CD4-positive, alpha-beta T cell (primary cell): ENCODE data around the gene PRTN3. TPM values are rescaled to one million over a fixed set of nuclear protein-coding genes. Genes with fewer than 3 reads are reported as not detected.
A peak's percentile ranks its signal among the peaks of the same experiment; 100 is the strongest.

Experiments
- ATAC-seq: fragments of 200-7000 bp; cut with Tn5 transposase; one replicate; pipeline ENCODE4 v1.10.0; 2022; ENCODE audit warnings: mild to moderate bottlenecking; ENCODE audit not compliant: poor library complexity
- CTCF ChIA-PET: fragments of 350-600 bp; sonication (Branson Sonifier 250); formaldehyde crosslinking; loops from one replicate; lab custom pipeline; 2021; ENCODE audit warnings: antibody characterized with exemption, inconsistent platforms; lab: Charles Lee
- POLR2A ChIA-PET: fragments of 350-600 bp; sonication (Branson Sonifier 250); formaldehyde crosslinking; loops from one replicate; lab custom pipeline; 2021; ENCODE audit warnings: antibody characterized with exemption, inconsistent platforms; lab: Charles Lee
- DNase-seq, 14 experiments: peaks; one replicate each; pipeline ENCODE4 v3.0.0-alpha.2; 2013 to 2020; ENCODE audit warnings: mixed read lengths in 2 of 14
- H3K27ac ChIP-seq, 2 donors: one replicate each; pipeline versions ENCODE4 v1.5.1 to v1.7.0; 2013; ENCODE audit warnings: low read length in 2 of 2, low read depth in 1 of 2, mild to moderate bottlenecking in 1 of 2
- H3K27me3 ChIP-seq, 2 experiments: 1 replicate in 1 of 2; 2 replicates in 1 of 2; pipeline versions ENCODE4 v1.6.1 to v1.7.0; 2013; ENCODE audit warnings: low read length in 2 of 2, control low read depth in 1 of 2, mild to moderate bottlenecking in 1 of 2, moderate library complexity in 1 of 2; ENCODE audit not compliant: insufficient read depth in 2 of 2, control insufficient read depth in 1 of 2
- H3K36me3 ChIP-seq: one replicate; pipeline ENCODE4 v1.6.1; 2013; ENCODE audit warnings: low read length, control low read depth; ENCODE audit not compliant: insufficient read depth
- H3K4me1 ChIP-seq: one replicate; pipeline ENCODE4 v1.6.1; 2013; ENCODE audit warnings: low read length, control low read depth; ENCODE audit not compliant: insufficient read depth
- H3K4me3 ChIP-seq: one replicate; pipeline ENCODE4 v1.5.1; 2013; ENCODE audit warnings: mild to moderate bottlenecking, low read length, moderate library complexity
- H3K9me3 ChIP-seq, 2 experiments: 1 replicate in 1 of 2; 2 replicates in 1 of 2; pipeline versions ENCODE4 v1.6.1 to v1.7.0; 2013; ENCODE audit warnings: low read length in 2 of 2, mild to moderate bottlenecking in 2 of 2, control low read depth in 1 of 2, moderate library complexity in 1 of 2; ENCODE audit not compliant: control insufficient read depth in 1 of 2, insufficient read depth in 1 of 2
- H3K27ac Mint-ChIP-seq: one replicate; pipeline ENCODE4 v1.8.0; 2020; ENCODE audit warnings: mixed read lengths
- H3K27me3 Mint-ChIP-seq: one replicate; pipeline ENCODE4 v1.8.0; 2021; ENCODE audit warnings: mixed read lengths
- H3K36me3 Mint-ChIP-seq: one replicate; pipeline ENCODE4 v1.8.0; 2021; ENCODE audit warnings: low read depth, mixed read lengths
- H3K4me1 Mint-ChIP-seq: one replicate; pipeline ENCODE4 v1.8.0; 2021; ENCODE audit warnings: low read depth, mixed read lengths
- H3K4me3 Mint-ChIP-seq: one replicate; pipeline ENCODE4 v1.8.0; 2020; ENCODE audit warnings: mild to moderate bottlenecking, mixed read lengths
- H3K9me3 Mint-ChIP-seq: one replicate; pipeline ENCODE4 v1.8.0; 2020; ENCODE audit warnings: mixed read lengths
- CTCF ChIP-seq: fragments of 200-600 bp; IDR thresholded peaks from one replicate; pipeline ENCODE4 v1.8.0; 2022; ENCODE audit warnings: antibody characterized with exemption, mild to moderate bottlenecking
- intact Hi-C, 2 experiments: fragments of 100-400 bp; cut with DNase I in 1 of 2; cut with micrococcal nuclease in 1 of 2; formaldehyde crosslinking; loops; one replicate each; pipeline versions ENCODE4 v1.15.1 to v1.9.0; 2023 to 2025; cut with DNase I, micrococcal nuclease
- total RNA-seq, 174 experiments: library from RNA in 2 of 174; stranded (reverse) in 2 of 174; gene quantifications; one replicate each; pipeline ENCODE4 v1.2.3 and lab custom pipeline; 2021 to 2026

Gene PRTN3
- total RNA-seq, 2 experiments from 2014 or later: not detected

GRCh38 chr19:872266-872951 is 31.6 kb downstream of the PRTN3 start:
- intact Hi-C loops: loop anchor here (2.0 kb wide), 1 partner anchor 20 kb away; the partner anchor contains the start of genes MED16 (in 2 of the 2) and RNU6-9 (in 2 of the 2)
- DNase-seq (peak; percentile 72 to 93 (median 80)), ATAC-seq (peak; percentile 82)
- Histone ChIP-seq H3K4me3 (peak overlapping the region; percentile 58), H3K9me3 (no peaks in the 10 kb centered on the region), H3K36me3 (peaks cover 46% of the 10 kb centered on the region), H3K27ac (peak overlapping the region; percentile 41 to 62), H3K27me3 (no peaks in the 10 kb centered on the region), H3K4me1 (peaks cover 16% of the 10 kb centered on the region)
- Mint-ChIP-seq H3K4me1 (peaks cover 18% of the 10 kb centered on the region), H3K27me3 (no peaks in the 10 kb centered on the region), H3K27ac (peak overlapping the region; percentile 94), H3K4me3 (peak overlapping the region; percentile 89), H3K9me3 (no peaks in the 10 kb centered on the region), H3K36me3 (peaks cover 39% of the 10 kb centered on the region)
- POLR2A ChIA-PET: interaction anchor here (0.6 to 3.1 kb wide), 10 partner anchors 8 to 1604 kb away, joined by 3 to 11 read pairs (median 5); partner anchors contain the start of genes MED16, RNU6-9 and WDR18
- CTCF ChIA-PET: interaction anchor here (2.1 kb wide), 1 partner anchor 9 kb away, joined by 13 read pairs; no protein-coding TSS in a partner anchor
- no peak for TF ChIP-seq CTCF

- no peaks in the 10 kb centered on the region for H3K27me3 ChIP-seq
- no peak for TF ChIP-seq CTCF
- H3K4me1 ChIP-seq: peaks cover 16% of the 10 kb centered on the region
- CTCF ChIA-PET: interaction anchor here (0.9 to 2.1 kb wide), 2 partner anchors 10 to 47 kb away, joined by 4 to 13 read pairs; no protein-coding TSS in a partner anchor
- H3K27me3 Mint-ChIP-seq: no peaks in the 10 kb centered on the region
- POLR2A ChIA-PET: interaction anchor here (0.6 to 3.1 kb wide), 11 partner anchors 9 to 1604 kb away, joined by 3 to 11 read pairs (median 5); partner anchors contain the start of genes MED16, RNU6-9 and WDR18
- peaks cover 34% of the 10 kb centered on the region for H3K36me3 Mint-ChIP-seq
- H3K27ac ChIP-seq: peak overlapping the region in 1 of 2 donors; percentile 7
- peak overlapping the region; percentile 54 for H3K4me3 Mint-ChIP-seq
- H3K4me3 ChIP-seq: no peak overlapping the region
- DNase-seq (peak; percentile 72 to 92 (median 78)), ATAC-seq (peak; percentile 90)
- H3K9me3 Mint-ChIP-seq: no peaks in the 10 kb centered on the region
- peak overlapping the region; percentile 94 for H3K27ac Mint-ChIP-seq
- intact Hi-C loops: loop anchor here (2.0 kb wide), 1 partner anchor 20 kb away; the partner anchor contains the start of genes MED16 (in 2 of the 2) and RNU6-9 (in 2 of the 2)
- peaks cover 18% of the 10 kb centered on the region for H3K4me1 Mint-ChIP-seq
- peaks cover 40% of the 10 kb centered on the region for H3K36me3 ChIP-seq
- no peaks in the 10 kb centered on the region for H3K9me3 ChIP-seq
These were observed 32.3 kb downstream of the PRTN3 start for GRCh38 chr19:873084-873483.

- no peak for TF ChIP-seq CTCF
- peak overlapping the region in 1 of 2 donors; percentile 7 for H3K27ac ChIP-seq
- peaks cover 18% of the 10 kb centered on the region for H3K4me1 Mint-ChIP-seq
- no peak overlapping the region for H3K27ac Mint-ChIP-seq
- H3K9me3 Mint-ChIP-seq: no peaks in the 10 kb centered on the region
- H3K9me3 ChIP-seq: no peaks in the 10 kb centered on the region
- peaks cover 16% of the 10 kb centered on the region for H3K4me1 ChIP-seq
- H3K27me3 Mint-ChIP-seq: no peaks in the 10 kb centered on the region
- H3K4me3 Mint-ChIP-seq: no peak overlapping the region
- CTCF ChIA-PET: interaction anchor here (0.9 to 2.1 kb wide), 3 partner anchors 10 to 46 kb away, joined by 4 to 13 read pairs (median 7); no protein-coding TSS in a partner anchor
- ATAC-seq (no peak), DNase-seq (peak in 1 of 14 experiments; percentile 54)
- no peak overlapping the region for H3K4me3 ChIP-seq
- no peaks in the 10 kb centered on the region for H3K27me3 ChIP-seq
- intact Hi-C loops: loop anchor here (2.0 kb wide), 1 partner anchor 19 kb away; the partner anchor contains the start of genes MED16 (in 2 of the 2) and RNU6-9 (in 2 of the 2)
- H3K36me3 Mint-ChIP-seq: peaks cover 29% of the 10 kb centered on the region
- peaks cover 35% of the 10 kb centered on the region for H3K36me3 ChIP-seq
- POLR2A ChIA-PET: interaction anchor here (1.1 to 3.1 kb wide), 4 partner anchors 10 to 46 kb away, joined by 3 to 11 read pairs (median 7); partner anchors contain the start of genes MED16 and RNU6-9
These were observed 32.8 kb downstream of the PRTN3 start for GRCh38 chr19:873561-874041.
